ENCODE measurements around the gene OMP.

OMP gene

GRCh38 chr11:77092382-77092781 is 10.3 kb upstream of the OMP start:
- DNase-seq (ENCODE audit: low read depth): no peak
- no peak overlapping the region for H3K4me3 ChIP-seq (ENCODE audit: low read depth, low read length)
- TF ChIP-seq MAX (IDR thresholded peaks at IDR 0.05; ENCODE audit: low read depth, low read length) (no peak), MYC (IDR thresholded peaks at IDR 0.05; ENCODE audit: low read depth, low read length) (no peak), POLR2A (IDR thresholded peaks at IDR 0.05; ENCODE audit: extremely low read depth, insufficient read length) (no peak), CTCF (IDR thresholded peaks at IDR 0.05; ENCODE audit: low read depth, low read length) (no peak)

- TF ChIP-seq MAX (IDR thresholded peaks at IDR 0.05; ENCODE audit: low read depth, low read length) (no peak), POLR2A (IDR thresholded peaks at IDR 0.05; ENCODE audit: extremely low read depth, insufficient read length) (no peak), MYC (IDR thresholded peaks at IDR 0.05; ENCODE audit: low read depth, low read length) (no peak), CTCF (IDR thresholded peaks at IDR 0.05; ENCODE audit: low read depth, low read length) (no peak)
- no peak for DNase-seq (ENCODE audit: low read depth)
- H3K4me3 ChIP-seq (ENCODE audit: low read depth, low read length): no peak overlapping the region
These were observed 9.4 kb upstream of the OMP start for GRCh38 chr11:77093056-77093891.

GRCh38 chr11:77093987-77094840 is 8.4 kb upstream of the OMP start:
- TF ChIP-seq CTCF (IDR thresholded peaks at IDR 0.05; ENCODE audit: low read depth, low read length) (no peak), MAX (IDR thresholded peaks at IDR 0.05; ENCODE audit: low read depth, low read length) (no peak), POLR2A (IDR thresholded peaks at IDR 0.05; ENCODE audit: extremely low read depth, insufficient read length) (no peak), MYC (IDR thresholded peaks at IDR 0.05; ENCODE audit: low read depth, low read length) (no peak)
- no peak for DNase-seq (ENCODE audit: low read depth)
- no peak overlapping the region for H3K4me3 ChIP-seq (ENCODE audit: low read depth, low read length)

- no peak overlapping the region for H3K4me3 ChIP-seq (ENCODE audit: low read depth, low read length)
- TF ChIP-seq MYC (IDR thresholded peaks at IDR 0.05; ENCODE audit: low read depth, low read length) (no peak), CTCF (IDR thresholded peaks at IDR 0.05; ENCODE audit: low read depth, low read length) (no peak), MAX (IDR thresholded peaks at IDR 0.05; ENCODE audit: low read depth, low read length) (no peak), POLR2A (IDR thresholded peaks at IDR 0.05; ENCODE audit: extremely low read depth, insufficient read length) (no peak)
- no peak for DNase-seq (ENCODE audit: low read depth)
These were observed 7.7 kb upstream of the OMP start for GRCh38 chr11:77094841-77095365.

- TF ChIP-seq MAX (IDR thresholded peaks at IDR 0.05; ENCODE audit: low read depth, low read length) (no peak), MYC (IDR thresholded peaks at IDR 0.05; ENCODE audit: low read depth, low read length) (no peak), POLR2A (IDR thresholded peaks at IDR 0.05; ENCODE audit: extremely low read depth, insufficient read length) (no peak), CTCF (IDR thresholded peaks at IDR 0.05; ENCODE audit: low read depth, low read length) (no peak)
- DNase-seq (ENCODE audit: low read depth): no peak
- no peak overlapping the region for H3K4me3 ChIP-seq (ENCODE audit: low read depth, low read length)
These were observed 6.8 kb upstream of the OMP start for GRCh38 chr11:77095551-77096490.
